ENCODE data around the gene BTNL9. TPM values are rescaled to one million over a fixed set of nuclear protein-coding genes. Genes with fewer than 3 reads are reported as not detected.

BTNL9 gene
- total and polyA plus RNA-seq, 2 of the 13 experiments (the other 11 are each of a cell fraction or from before 2014, with no cell fraction given), result 0.13 TPM; not detected in 1

DNA sequence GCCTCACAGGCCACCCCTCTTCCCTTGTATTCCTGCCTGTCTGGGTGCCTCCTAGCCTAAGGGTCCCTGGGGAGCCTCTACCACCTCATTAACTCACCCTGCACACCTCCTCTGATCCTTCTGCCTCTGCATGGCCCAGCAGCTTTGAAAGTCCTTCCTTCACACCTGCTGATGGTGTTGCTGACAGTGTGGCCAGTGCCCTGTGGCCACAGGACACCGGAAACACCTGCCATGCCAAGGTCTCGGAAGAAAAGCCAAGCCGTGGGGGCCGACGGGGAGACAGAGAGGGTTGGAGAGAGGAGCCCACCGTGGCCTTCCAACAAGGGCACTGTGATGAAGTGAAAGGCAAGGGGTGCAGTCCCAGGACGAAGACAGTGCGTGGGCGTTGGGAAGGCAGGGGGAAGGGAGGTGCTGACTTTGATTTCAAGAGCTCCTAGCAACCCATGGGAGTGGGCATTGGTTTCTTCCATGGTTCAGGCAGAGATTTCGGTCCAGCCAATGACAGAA, 4.1 kb downstream of the BTNL9 start:
- Histone ChIP-seq H2AFZ (ENCODE audit: low read length) (no peak overlapping the region), H3K36me3 (replicated peaks in 1 of 2; ENCODE audit: control insufficient read depth in 1 of 2, insufficient read depth in 2 of 2, low read length in 2 of 2) (no peaks in the 10 kb centered on the region), H3K27ac (ENCODE audit: extremely low read length, insufficient read depth, low read length) (no peak overlapping the region), H3K27me3 (ENCODE audit: control insufficient read depth in 1 of 2, insufficient read depth in 2 of 2, low read length in 2 of 2) (peaks cover 0 to 68% of the 10 kb centered on the region in 2 experiments; a peak in 4 of 5 replicates), H4K20me1 (ENCODE audit: insufficient read depth, low read length) (no peaks in the 10 kb centered on the region), H3K4me2 (ENCODE audit: low read depth, low read length) (no peak overlapping the region), H3K79me2 (ENCODE audit: insufficient read depth, low read length) (no peaks in the 10 kb centered on the region), H3K4me1 (ENCODE audit: insufficient read depth, low read length) (no peaks in the 10 kb centered on the region), H3K9ac (ENCODE audit: insufficient read depth, low read depth, low read length) (no peak overlapping the region), H3K9me3 (ENCODE audit: low read length) (no peaks in the 10 kb centered on the region), H3K4me3 (replicated peaks in 1 of 3; ENCODE audit: insufficient read depth in 1 of 3, low read depth in 2 of 3, low read length in 3 of 3) (no peak overlapping the region)
- no peak for DNase-seq (ENCODE audit: low spot score)
- BruUV-seq (replicated peaks), result no TSS peak
- FAIRE-seq, result no peak
- POLR2A ChIA-PET, result no interaction called here
- CTCF ChIA-PET (ENCODE audit: low intra/inter-chr PET ratio, low total read pairs), result no interaction called here
- TF ChIP-seq ZFP41 (CRISPR knock-in tag; IDR thresholded peaks at IDR 0.05; ENCODE audit: borderline replicate concordance), result no peak
- TF ChIP-seq, protein P1, sequence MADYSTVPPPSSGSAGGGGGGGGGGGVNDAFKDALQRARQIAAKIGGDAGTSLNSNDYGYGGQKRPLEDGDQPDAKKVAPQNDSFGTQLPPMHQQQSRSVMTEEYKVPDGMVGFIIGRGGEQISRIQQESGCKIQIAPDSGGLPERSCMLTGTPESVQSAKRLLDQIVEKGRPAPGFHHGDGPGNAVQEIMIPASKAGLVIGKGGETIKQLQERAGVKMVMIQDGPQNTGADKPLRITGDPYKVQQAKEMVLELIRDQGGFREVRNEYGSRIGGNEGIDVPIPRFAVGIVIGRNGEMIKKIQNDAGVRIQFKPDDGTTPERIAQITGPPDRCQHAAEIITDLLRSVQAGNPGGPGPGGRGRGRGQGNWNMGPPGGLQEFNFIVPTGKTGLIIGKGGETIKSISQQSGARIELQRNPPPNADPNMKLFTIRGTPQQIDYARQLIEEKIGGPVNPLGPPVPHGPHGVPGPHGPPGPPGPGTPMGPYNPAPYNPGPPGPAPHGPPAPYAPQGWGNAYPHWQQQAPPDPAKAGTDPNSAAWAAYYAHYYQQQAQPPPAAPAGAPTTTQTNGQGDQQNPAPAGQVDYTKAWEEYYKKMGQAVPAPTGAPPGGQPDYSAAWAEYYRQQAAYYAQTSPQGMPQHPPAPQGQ (CRISPR knock-in tag; IDR thresholded peaks at IDR 0.05; ENCODE audit: borderline replicate concordance), result no peak
- no peak for TF ChIP-seq RORA (CRISPR knock-in tag; IDR thresholded peaks at IDR 0.05)
- TF ChIP-seq TAF1 (CRISPR knock-in tag; IDR thresholded peaks at IDR 0.05), result no peak
- TF ChIP-seq KAT7 (CRISPR knock-in tag; IDR thresholded peaks at IDR 0.05; ENCODE audit: borderline replicate concordance), result no peak
- no peak for TF ChIP-seq ZSCAN25 (CRISPR knock-in tag; IDR thresholded peaks at IDR 0.05)
- no peak for TF ChIP-seq ZKSCAN5 (CRISPR knock-in tag; IDR thresholded peaks at IDR 0.05)
- no peak for TF ChIP-seq HDAC6 (IDR thresholded peaks at IDR 0.05; ENCODE audit: low read depth, low read length)
- TF ChIP-seq ZNF615 (CRISPR knock-in tag; IDR thresholded peaks at IDR 0.05; ENCODE audit: borderline replicate concordance), result no peak
- TF ChIP-seq HNRNPLL (IDR thresholded peaks at IDR 0.05; ENCODE audit: low read depth, low read length, poor library complexity, severe bottlenecking), result no peak
- TF ChIP-seq ZNF567 (CRISPR knock-in tag; IDR thresholded peaks at IDR 0.05; ENCODE audit: borderline replicate concordance), result no peak
- in situ Hi-C loops (cut with HindIII; ENCODE audit: extremely low pct_ligation_motif_present, low pct_unique_long_range_greater_than_20kb) (no loop called here), intact Hi-C loops (cut with micrococcal nuclease; ENCODE audit: unreplicated experiment) (no loop called here)
- 12% methylated on average over 10 of the region's 10 CpGs for WGBS (ENCODE audit: low lambda C conversion rate)
- no peak for ATAC-seq
